ENCODE results near the gene CNTN4. TPM values are rescaled to one million over a fixed set of nuclear protein-coding genes. Genes with fewer than 3 reads are reported as not detected.
"Not testable (repeated sequence)": the region's sequence is repeated elsewhere in the genome, so short reads cannot be mapped to it uniquely, and the experiment has no call there.

Gene CNTN4
- total RNA-seq, 1 donor from 2014 or later, result 22.1 TPM

DNA sequence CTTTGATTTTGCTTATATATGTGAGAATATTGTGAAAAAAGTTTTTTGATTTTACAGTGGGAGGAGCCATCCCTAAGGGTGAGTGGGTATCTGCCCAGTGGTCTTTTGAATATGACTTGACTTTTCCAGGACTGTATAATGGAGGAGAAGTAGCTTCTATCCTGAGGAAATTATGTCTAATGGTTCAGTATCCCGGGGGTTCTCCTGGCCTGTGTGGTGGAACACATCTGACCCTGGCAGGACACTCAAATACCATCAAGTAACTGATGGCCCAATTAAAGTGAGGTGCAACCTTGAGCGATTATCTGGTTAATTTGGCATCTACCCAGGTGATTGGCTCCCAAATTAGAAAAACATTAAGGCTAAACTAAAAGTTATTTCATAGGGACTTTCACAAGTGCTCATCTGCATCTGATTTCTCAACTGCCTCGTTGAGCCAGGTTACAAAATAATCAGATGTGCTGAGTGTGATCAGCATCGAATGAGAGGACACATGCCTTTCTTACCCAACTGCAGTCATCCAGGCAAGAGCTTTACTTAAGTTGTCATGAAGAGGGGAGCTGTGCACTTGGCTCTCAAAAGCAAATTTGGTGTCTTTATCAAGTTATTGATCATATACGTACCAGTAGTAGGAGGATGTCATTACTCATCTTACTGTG is 810.2 kb downstream of the CNTN4 start:
- Histone ChIP-seq H3K27ac (no peak overlapping the region), H3K27me3 (no peaks in the 10 kb centered on the region), H3K4me1 (no peaks in the 10 kb centered on the region), H3K36me3 (no peaks in the 10 kb centered on the region), H3K9me3 (no peaks in the 10 kb centered on the region), H3K4me3 (no peak overlapping the region)
- TF ChIP-seq, protein P1, sequence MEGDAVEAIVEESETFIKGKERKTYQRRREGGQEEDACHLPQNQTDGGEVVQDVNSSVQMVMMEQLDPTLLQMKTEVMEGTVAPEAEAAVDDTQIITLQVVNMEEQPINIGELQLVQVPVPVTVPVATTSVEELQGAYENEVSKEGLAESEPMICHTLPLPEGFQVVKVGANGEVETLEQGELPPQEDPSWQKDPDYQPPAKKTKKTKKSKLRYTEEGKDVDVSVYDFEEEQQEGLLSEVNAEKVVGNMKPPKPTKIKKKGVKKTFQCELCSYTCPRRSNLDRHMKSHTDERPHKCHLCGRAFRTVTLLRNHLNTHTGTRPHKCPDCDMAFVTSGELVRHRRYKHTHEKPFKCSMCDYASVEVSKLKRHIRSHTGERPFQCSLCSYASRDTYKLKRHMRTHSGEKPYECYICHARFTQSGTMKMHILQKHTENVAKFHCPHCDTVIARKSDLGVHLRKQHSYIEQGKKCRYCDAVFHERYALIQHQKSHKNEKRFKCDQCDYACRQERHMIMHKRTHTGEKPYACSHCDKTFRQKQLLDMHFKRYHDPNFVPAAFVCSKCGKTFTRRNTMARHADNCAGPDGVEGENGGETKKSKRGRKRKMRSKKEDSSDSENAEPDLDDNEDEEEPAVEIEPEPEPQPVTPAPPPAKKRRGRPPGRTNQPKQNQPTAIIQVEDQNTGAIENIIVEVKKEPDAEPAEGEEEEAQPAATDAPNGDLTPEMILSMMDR (IDR thresholded peaks at IDR 0.05), result no peak
- TF ChIP-seq POLR2AphosphoS5 (IDR thresholded peaks at IDR 0.05; ENCODE audit: insufficient read depth in 1 of 2, low read depth in 1 of 2), result no peak
- no peak for TF ChIP-seq POLR2A (IDR thresholded peaks at IDR 0.05)
- no peak for DNase-seq (ENCODE audit: extremely low spot score in 2 of 2)
- intact Hi-C loops (cut with DNase I), result no loop called here

DNA sequence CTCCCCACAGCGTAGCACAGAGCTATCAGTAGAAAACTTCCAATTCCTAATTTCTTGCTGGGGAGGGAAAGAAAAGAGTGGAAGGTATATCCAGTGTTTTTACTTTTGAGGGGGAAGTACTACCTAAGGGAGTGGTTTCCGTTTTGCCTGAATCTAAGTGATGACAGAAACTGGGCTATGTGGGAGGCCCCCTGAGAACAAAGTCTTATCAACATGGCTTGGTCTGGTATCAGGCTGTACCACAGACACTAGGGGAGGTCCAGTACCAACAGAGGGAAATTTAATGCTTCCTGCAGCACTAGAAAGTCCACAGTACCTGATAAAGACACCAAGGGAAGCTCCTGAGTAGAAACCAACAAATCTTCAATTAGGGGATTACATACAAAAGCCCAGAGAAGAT is 812.3 kb downstream of the CNTN4 start:
- H3K4me1 ChIP-seq, result no peaks in the 10 kb centered on the region
- intact Hi-C loops (cut with DNase I), result no loop called here
- no peaks in the 10 kb centered on the region for H3K27me3 ChIP-seq
- TF ChIP-seq POLR2A (IDR thresholded peaks at IDR 0.05) (no peak), POLR2AphosphoS5 (IDR thresholded peaks at IDR 0.05; ENCODE audit: insufficient read depth in 1 of 2, low read depth in 1 of 2) (no peak)
- TF ChIP-seq, protein P1 (IDR thresholded peaks at IDR 0.05), result no peak
- H3K27ac ChIP-seq, result no peak overlapping the region
- no peaks in the 10 kb centered on the region for H3K36me3 ChIP-seq
- DNase-seq (ENCODE audit: extremely low spot score in 2 of 2), result no peak
- H3K9me3 ChIP-seq, result no peaks in the 10 kb centered on the region
- H3K4me3 ChIP-seq, result no peak overlapping the region

DNA sequence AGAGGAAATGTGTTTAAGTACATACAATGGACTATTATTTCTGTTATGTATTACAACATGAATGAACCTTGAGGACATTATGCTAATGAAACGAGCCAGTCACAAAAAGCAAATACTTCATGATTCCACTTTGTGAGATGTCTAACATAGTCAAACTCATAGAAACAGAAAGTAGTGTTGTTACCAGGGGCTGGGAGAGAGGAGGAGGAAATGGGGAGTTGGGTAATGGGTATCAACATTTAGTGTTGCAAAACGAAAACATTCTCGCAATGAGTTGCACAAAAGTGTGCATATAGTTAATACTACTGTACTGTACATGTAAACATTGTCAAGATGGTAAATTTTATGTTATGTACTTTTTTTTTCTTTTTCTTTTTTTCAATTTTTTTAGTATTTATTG is 817.2 kb downstream of the CNTN4 start:
- no peaks in the 10 kb centered on the region for H3K9me3 ChIP-seq
- H3K4me3 ChIP-seq, result no peak overlapping the region
- no peaks in the 10 kb centered on the region for H3K27me3 ChIP-seq
- intact Hi-C loops (cut with DNase I), result no loop called here
- no peaks in the 10 kb centered on the region for H3K36me3 ChIP-seq
- no peak for DNase-seq (ENCODE audit: extremely low spot score in 2 of 2)
- H3K27ac ChIP-seq, result no peak overlapping the region
- H3K4me1 ChIP-seq, result no peaks in the 10 kb centered on the region
- TF ChIP-seq POLR2AphosphoS5 (IDR thresholded peaks at IDR 0.05; ENCODE audit: insufficient read depth in 1 of 2, low read depth in 1 of 2) (no peak), POLR2A (IDR thresholded peaks at IDR 0.05) (no peak)
- TF ChIP-seq, protein P1 (IDR thresholded peaks at IDR 0.05), result no peak

DNA sequence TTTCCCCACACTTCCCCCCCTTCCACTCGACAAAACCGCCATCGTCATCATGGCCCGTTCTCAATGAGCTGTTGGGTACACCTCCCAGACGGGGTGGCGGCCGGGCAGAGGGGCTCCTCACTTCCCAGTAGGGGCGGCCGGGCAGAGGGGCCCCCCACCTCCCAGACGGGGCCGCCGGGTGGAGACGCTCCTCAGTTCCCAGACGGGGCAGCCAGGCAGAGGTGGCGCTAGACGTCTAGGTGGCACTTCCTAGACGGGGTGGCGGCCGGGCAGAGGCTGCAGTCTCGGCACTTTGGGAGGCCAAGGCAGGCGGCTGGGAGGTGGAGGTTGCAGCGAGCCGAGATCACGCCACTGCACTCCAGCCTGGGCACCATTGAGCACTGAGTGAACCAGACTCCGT is 818.0 kb downstream of the CNTN4 start:
- DNase-seq (ENCODE audit: extremely low spot score in 2 of 2); H3K27ac ChIP-seq; H3K27me3 ChIP-seq; intact Hi-C loops (cut with DNase I); H3K4me1 ChIP-seq; H3K4me3 ChIP-seq; H3K36me3 ChIP-seq; H3K9me3 ChIP-seq: not testable (repeated sequence)

DNA sequence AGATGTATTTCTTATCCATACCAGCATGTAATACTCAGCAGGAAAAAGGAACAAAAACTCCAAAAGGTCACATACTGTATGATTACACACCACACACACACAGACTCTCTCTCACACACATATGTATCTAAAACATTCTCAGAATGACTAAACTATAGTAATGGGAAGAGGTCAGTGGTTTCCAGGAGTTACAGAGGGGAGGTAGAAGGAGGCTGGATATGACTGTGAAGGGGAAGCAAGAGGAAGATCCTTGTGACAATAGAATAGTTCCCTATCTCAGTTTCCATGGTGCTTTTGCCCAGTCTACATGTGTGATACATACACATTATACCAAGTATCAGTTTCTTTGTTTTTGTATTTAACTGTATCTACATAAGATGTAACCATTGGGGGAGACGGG is 821.4 kb downstream of the CNTN4 start:
- Histone ChIP-seq H3K4me3 (no peak overlapping the region), H3K4me1 (no peaks in the 10 kb centered on the region), H3K27ac (no peak overlapping the region), H3K9me3 (no peaks in the 10 kb centered on the region), H3K36me3 (no peaks in the 10 kb centered on the region), H3K27me3 (no peaks in the 10 kb centered on the region)
- TF ChIP-seq POLR2AphosphoS5 (IDR thresholded peaks at IDR 0.05; ENCODE audit: insufficient read depth in 1 of 2, low read depth in 1 of 2) (no peak), POLR2A (IDR thresholded peaks at IDR 0.05) (no peak)
- TF ChIP-seq, protein P1 (IDR thresholded peaks at IDR 0.05), result no peak
- intact Hi-C loops (cut with DNase I), result no loop called here
- DNase-seq (ENCODE audit: extremely low spot score in 2 of 2), result no peak

All from vagina (tissue), 2 donors.